GM19043 (cell line): Measurements from ENCODE around the gene BCO1.
A peak's percentile ranks its signal among the peaks of the same experiment; 100 is the strongest.

Source experiments
- ATAC-seq: cut with Tn5 transposase; IDR thresholded peaks from one replicate; pipeline ENCODE4 v1.9.1; 2021; ENCODE audit warnings: low read depth; ENCODE audit not compliant: unreplicated experiment

The BCO1 gene

GRCh38 chr16:81314603-81315270 lies 76.2 kb downstream of the BCO1 start, which contains the start of gene GAN:
TSS of gene GAN (plus strand) at chr16:81314962. CDS start at chr16:81315114, 152 bp downstream.
- ATAC-seq: peak; percentile 93

GRCh38 chr16:81315271-81316175 lies 77.0 kb downstream of the BCO1 start:
- no peak for ATAC-seq

- no peak for ATAC-seq
Measured at GRCh38 chr16:81316176-81316496, 77.6 kb downstream of the BCO1 start.

- no peak for ATAC-seq
Measured at GRCh38 chr16:81318711-81319110, 80.2 kb downstream of the BCO1 start.

- no peak for ATAC-seq
Measured at GRCh38 chr16:81319221-81319912, 80.9 kb downstream of the BCO1 start.

GRCh38 chr16:81321039-81321438 lies 82.5 kb downstream of the BCO1 start:
- no peak for ATAC-seq

- ATAC-seq: no peak
Measured at GRCh38 chr16:81321536-81321935, 83.0 kb downstream of the BCO1 start.

- no peak for ATAC-seq
Measured at GRCh38 chr16:81324808-81325207, 86.3 kb downstream of the BCO1 start.

- no peak for ATAC-seq
Measured at GRCh38 chr16:81327011-81327410, 88.5 kb downstream of the BCO1 start.

GRCh38 chr16:81327447-81328196 lies 89.1 kb downstream of the BCO1 start:
- no peak for ATAC-seq

GRCh38 chr16:81329947-81330346 lies 91.5 kb downstream of the BCO1 start:
- ATAC-seq: no peak

GRCh38 chr16:81333356-81333755 lies 94.9 kb downstream of the BCO1 start:
- ATAC-seq: no peak

- no peak for ATAC-seq
Measured at GRCh38 chr16:81335669-81336068, 97.2 kb downstream of the BCO1 start.

GRCh38 chr16:81337097-81337496 lies 98.6 kb downstream of the BCO1 start:
- no peak for ATAC-seq
